Measurements from ENCODE around the gene AIPL1. TPM values are rescaled to one million over a fixed set of nuclear protein-coding genes. Genes with fewer than 3 reads are reported as not detected.

The AIPL1 gene
- total RNA-seq, 1 experiment from 2014 or later: not detected

GRCh38 chr17:6455321-6455705 is 20.4 kb upstream of the AIPL1 start:
- POLR2A ChIA-PET: interaction anchor here (0.7 kb wide), 1 partner anchor 378 kb away, joined by 4 read pairs; no protein-coding TSS in a partner anchor
- no peak for ATAC-seq
- in situ Hi-C loops (cut with HindIII; ENCODE audit: low pct_unique_long_range_greater_than_20kb, low sequenced_read_pairs): no loop called here
- CTCF ChIA-PET: no interaction called here
- TF ChIP-seq, protein P1, sequence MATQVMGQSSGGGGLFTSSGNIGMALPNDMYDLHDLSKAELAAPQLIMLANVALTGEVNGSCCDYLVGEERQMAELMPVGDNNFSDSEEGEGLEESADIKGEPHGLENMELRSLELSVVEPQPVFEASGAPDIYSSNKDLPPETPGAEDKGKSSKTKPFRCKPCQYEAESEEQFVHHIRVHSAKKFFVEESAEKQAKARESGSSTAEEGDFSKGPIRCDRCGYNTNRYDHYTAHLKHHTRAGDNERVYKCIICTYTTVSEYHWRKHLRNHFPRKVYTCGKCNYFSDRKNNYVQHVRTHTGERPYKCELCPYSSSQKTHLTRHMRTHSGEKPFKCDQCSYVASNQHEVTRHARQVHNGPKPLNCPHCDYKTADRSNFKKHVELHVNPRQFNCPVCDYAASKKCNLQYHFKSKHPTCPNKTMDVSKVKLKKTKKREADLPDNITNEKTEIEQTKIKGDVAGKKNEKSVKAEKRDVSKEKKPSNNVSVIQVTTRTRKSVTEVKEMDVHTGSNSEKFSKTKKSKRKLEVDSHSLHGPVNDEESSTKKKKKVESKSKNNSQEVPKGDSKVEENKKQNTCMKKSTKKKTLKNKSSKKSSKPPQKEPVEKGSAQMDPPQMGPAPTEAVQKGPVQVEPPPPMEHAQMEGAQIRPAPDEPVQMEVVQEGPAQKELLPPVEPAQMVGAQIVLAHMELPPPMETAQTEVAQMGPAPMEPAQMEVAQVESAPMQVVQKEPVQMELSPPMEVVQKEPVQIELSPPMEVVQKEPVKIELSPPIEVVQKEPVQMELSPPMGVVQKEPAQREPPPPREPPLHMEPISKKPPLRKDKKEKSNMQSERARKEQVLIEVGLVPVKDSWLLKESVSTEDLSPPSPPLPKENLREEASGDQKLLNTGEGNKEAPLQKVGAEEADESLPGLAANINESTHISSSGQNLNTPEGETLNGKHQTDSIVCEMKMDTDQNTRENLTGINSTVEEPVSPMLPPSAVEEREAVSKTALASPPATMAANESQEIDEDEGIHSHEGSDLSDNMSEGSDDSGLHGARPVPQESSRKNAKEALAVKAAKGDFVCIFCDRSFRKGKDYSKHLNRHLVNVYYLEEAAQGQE (IDR thresholded peaks at IDR 0.05; ENCODE audit: insufficient read depth in 1 of 2, low read depth in 2 of 2, low read length in 1 of 2): no peak
- TF ChIP-seq SIN3A (IDR thresholded peaks at IDR 0.05; ENCODE audit: borderline replicate concordance, insufficient read depth, low read depth, low read length) (no peak), POLR2AphosphoS5 (IDR thresholded peaks at IDR 0.05; ENCODE audit: low read depth, low read length) (no peak), TCF7L2 (IDR thresholded peaks at IDR 0.05; ENCODE audit: low read depth, low read length) (no peak)
- TF ChIP-seq, protein P2, sequence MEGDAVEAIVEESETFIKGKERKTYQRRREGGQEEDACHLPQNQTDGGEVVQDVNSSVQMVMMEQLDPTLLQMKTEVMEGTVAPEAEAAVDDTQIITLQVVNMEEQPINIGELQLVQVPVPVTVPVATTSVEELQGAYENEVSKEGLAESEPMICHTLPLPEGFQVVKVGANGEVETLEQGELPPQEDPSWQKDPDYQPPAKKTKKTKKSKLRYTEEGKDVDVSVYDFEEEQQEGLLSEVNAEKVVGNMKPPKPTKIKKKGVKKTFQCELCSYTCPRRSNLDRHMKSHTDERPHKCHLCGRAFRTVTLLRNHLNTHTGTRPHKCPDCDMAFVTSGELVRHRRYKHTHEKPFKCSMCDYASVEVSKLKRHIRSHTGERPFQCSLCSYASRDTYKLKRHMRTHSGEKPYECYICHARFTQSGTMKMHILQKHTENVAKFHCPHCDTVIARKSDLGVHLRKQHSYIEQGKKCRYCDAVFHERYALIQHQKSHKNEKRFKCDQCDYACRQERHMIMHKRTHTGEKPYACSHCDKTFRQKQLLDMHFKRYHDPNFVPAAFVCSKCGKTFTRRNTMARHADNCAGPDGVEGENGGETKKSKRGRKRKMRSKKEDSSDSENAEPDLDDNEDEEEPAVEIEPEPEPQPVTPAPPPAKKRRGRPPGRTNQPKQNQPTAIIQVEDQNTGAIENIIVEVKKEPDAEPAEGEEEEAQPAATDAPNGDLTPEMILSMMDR (IDR thresholded peaks at IDR 0.05): no peak
- Histone ChIP-seq H3K4me3 (ENCODE audit: low read depth in 2 of 2, low read length in 2 of 2) (no peak overlapping the region), H3K27me3 (ENCODE audit: control insufficient read depth, insufficient read depth, low read length) (no peaks in the 10 kb centered on the region), H3K9me3 (ENCODE audit: control insufficient read depth, insufficient read depth, low read depth, low read length) (no peaks in the 10 kb centered on the region), H3K4me1 (ENCODE audit: control insufficient read depth, insufficient read depth, low read length) (no peaks in the 10 kb centered on the region; the same call in 1 of the 2 replicates), H3K36me3 (ENCODE audit: control insufficient read depth, insufficient read depth, low read length) (no peaks in the 10 kb centered on the region), H3K27ac (ENCODE audit: low read length) (no peak overlapping the region)
- intact Hi-C loops (cut with micrococcal nuclease; ENCODE audit: unreplicated experiment): no loop called here
- BruUV-seq (replicated peaks): no TSS peak
- DNase-seq (ENCODE audit: low read depth, low spot score): no peak

DNA sequence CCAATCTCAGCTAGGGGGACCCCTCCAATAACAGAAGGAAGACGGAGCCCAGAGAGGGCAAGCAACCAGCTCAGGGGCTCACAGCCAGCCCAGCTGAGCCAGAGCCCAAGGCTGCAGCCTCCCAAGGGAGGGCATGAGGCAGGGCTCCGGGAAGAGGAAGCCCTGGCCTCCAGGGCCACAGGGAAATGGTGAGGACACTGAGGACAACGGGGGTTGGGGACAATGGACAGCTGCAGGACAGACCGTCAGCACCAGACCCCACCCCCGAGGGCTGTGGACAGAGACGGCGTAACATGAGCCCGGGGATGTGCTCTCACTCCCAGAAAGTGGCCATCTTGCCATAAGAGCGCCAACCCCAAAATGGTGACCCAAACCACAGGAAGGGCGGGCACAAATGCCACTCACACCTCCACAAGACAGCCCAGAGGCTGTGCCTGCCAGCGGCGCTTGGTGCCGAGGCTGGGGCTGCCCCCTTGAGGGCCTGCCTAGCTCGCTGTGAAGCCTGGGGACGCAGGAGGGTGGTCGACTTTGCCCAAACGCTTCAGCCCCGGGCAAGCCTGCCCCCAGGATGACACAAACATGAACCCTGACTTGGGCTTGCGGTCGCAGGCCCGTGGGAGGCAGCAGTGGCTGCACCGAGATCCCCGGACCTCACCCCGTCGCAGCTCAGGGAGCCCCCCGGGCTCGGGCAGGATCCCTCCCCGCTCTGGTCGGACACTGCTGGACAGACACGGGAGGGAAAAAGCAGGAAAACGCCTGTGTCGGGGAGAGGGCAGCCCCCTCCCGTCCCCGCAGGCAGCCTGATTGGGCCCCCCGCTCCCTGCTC is 19.8 kb upstream of the AIPL1 start:
- CTCF ChIA-PET: no interaction called here
- no peaks in the 10 kb centered on the region; the same call in 1 of the 2 replicates for H3K4me1 ChIP-seq (ENCODE audit: control insufficient read depth, insufficient read depth, low read length)
- POLR2A ChIA-PET: interaction anchor here (0.7 kb wide), 1 partner anchor 377 kb away, joined by 4 read pairs; no protein-coding TSS in a partner anchor
- no peaks in the 10 kb centered on the region for H3K36me3 ChIP-seq (ENCODE audit: control insufficient read depth, insufficient read depth, low read length)
- no peaks in the 10 kb centered on the region for H3K9me3 ChIP-seq (ENCODE audit: control insufficient read depth, insufficient read depth, low read depth, low read length)
- H3K4me3 ChIP-seq (ENCODE audit: low read depth in 2 of 2, low read length in 2 of 2): no peak overlapping the region
- in situ Hi-C loops (cut with HindIII; ENCODE audit: low pct_unique_long_range_greater_than_20kb, low sequenced_read_pairs) (no loop called here), intact Hi-C loops (cut with micrococcal nuclease; ENCODE audit: unreplicated experiment) (no loop called here)
- ATAC-seq: no peak
- TF ChIP-seq TCF7L2 (IDR thresholded peaks at IDR 0.05; ENCODE audit: low read depth, low read length) (no peak), SIN3A (IDR thresholded peaks at IDR 0.05; ENCODE audit: borderline replicate concordance, insufficient read depth, low read depth, low read length) (no peak), POLR2AphosphoS5 (IDR thresholded peaks at IDR 0.05; ENCODE audit: low read depth, low read length) (no peak)
- TF ChIP-seq, protein P1 (IDR thresholded peaks at IDR 0.05; ENCODE audit: insufficient read depth in 1 of 2, low read depth in 2 of 2, low read length in 1 of 2): no peak
- TF ChIP-seq, protein P2 (IDR thresholded peaks at IDR 0.05): no peak
- H3K27ac ChIP-seq (ENCODE audit: low read length): no peak overlapping the region
- H3K27me3 ChIP-seq (ENCODE audit: control insufficient read depth, insufficient read depth, low read length): no peaks in the 10 kb centered on the region
- BruUV-seq (replicated peaks): no TSS peak
- DNase-seq (ENCODE audit: low read depth, low spot score): no peak
